HepG2 (cell line): Measurements from ENCODE around the gene P3H3. TPM values are rescaled to one million over a fixed set of nuclear protein-coding genes. Genes with fewer than 3 reads are reported as not detected.

ENCODE experiments used
- CREM ChIP-seq, 2 experiments: sonication (generic) in 1 of 2; formaldehyde crosslinking in 1 of 2; IDR thresholded peaks; 2 replicates each; pipeline versions ENCODE4 v1.4.0 to v1.6.1; 2016 to 2020; ENCODE audit warnings: antibody characterized with exemption in 1 of 2, mild to moderate bottlenecking in 1 of 2, missing genetic modification reagents in 1 of 2
- GATAD2A ChIP-seq: IDR thresholded peaks from 2 replicates; pipeline ENCODE4 v1.6.1; 2016
- HDAC6 ChIP-seq: fragments of 200-600 bp; sonication (generic); IDR thresholded peaks from 2 replicates; pipeline ENCODE4 v1.7.0; 2017; ENCODE audit warnings: mild to moderate bottlenecking, antibody characterized with exemption, low read length, low read depth
- HMGA1 ChIP-seq: sonication (generic); formaldehyde crosslinking; conservative IDR thresholded peaks from 2 replicates; pipeline ENCODE4 v1.4.0; 2020; ENCODE audit warnings: missing genetic modification reagents
- LBX2 ChIP-seq: sonication (generic); formaldehyde crosslinking; IDR thresholded peaks from 2 replicates; pipeline ENCODE4 v1.5.0; 2020; ENCODE audit warnings: missing genetic modification reagents, mild to moderate bottlenecking, borderline replicate concordance
- THYN1 ChIP-seq: sonication (generic); formaldehyde crosslinking; IDR thresholded peaks from 2 replicates; pipeline ENCODE4 v1.8.1; 2023; ENCODE audit warnings: low read depth, mild to moderate bottlenecking, moderate library complexity, missing genetic modification reagents, borderline replicate concordance
- TSC22D2 ChIP-seq: sonication (generic); formaldehyde crosslinking; IDR thresholded peaks from 2 replicates; pipeline ENCODE4 v1.5.1; 2020; ENCODE audit warnings: missing genetic modification reagents, mild to moderate bottlenecking, borderline replicate concordance
- ZFP82 ChIP-seq: sonication (generic); formaldehyde crosslinking; IDR thresholded peaks from 2 replicates; pipeline ENCODE4 v1.5.1; 2020; ENCODE audit warnings: mild to moderate bottlenecking, missing genetic modification reagents, borderline replicate concordance
- ZNF207 ChIP-seq: fragments of 450-650 bp; IDR thresholded peaks from 2 replicates; pipeline ENCODE4 v1.6.1; 2016; ENCODE audit warnings: antibody characterized with exemption, borderline replicate concordance
- ZNF484 ChIP-seq: sonication (generic); formaldehyde crosslinking; IDR thresholded peaks from 2 replicates; pipeline ENCODE4 v1.5.1; 2020; ENCODE audit warnings: mild to moderate bottlenecking, low read depth, missing genetic modification reagents, borderline replicate concordance
- ZNF564 ChIP-seq: sonication (generic); formaldehyde crosslinking; IDR thresholded peaks from 2 replicates; pipeline ENCODE4 v1.8.1; 2023; ENCODE audit warnings: mild to moderate bottlenecking, missing genetic modification reagents
- ZNF710 ChIP-seq: sonication (generic); formaldehyde crosslinking; IDR thresholded peaks from 2 replicates; pipeline ENCODE4 v1.5.0; 2020; ENCODE audit warnings: mild to moderate bottlenecking, missing genetic modification reagents, borderline replicate concordance
- polyA plus RNA-seq, 8 experiments: library from polyadenylated mRNA; depleted of rRNA in 3 of 8; stranded (reverse) in 7 of 8; unstranded in 1 of 8; fragments of >200 nt; fragmentation: Illumina TruSeq in 4 of 8; extraction: Trizol in 4 of 8; gene quantifications; 2 replicates each; pipeline versions ENCODE4 v1.2.1 to v1.2.3, GENCODE V29; 2011 to 2016; ENCODE audit warnings: low read depth in 4 of 8, missing spikeins in 1 of 8, mixed read lengths in 1 of 8; ENCODE audit not compliant: insufficient read depth in 1 of 8
- total RNA-seq, 5 experiments: library from RNA; depleted of rRNA; stranded (reverse); fragments of >200 nt; fragmentation: Illumina TruSeq; extraction: Trizol; gene quantifications; 2 replicates each; pipeline ENCODE4 v1.2.3, GENCODE V29; 2016; ENCODE audit warnings: low read depth in 1 of 5
- TF ChIP-seq, protein P1 (sequence below), 2 experiments: fragments of 450-650 bp in 1 of 2; sonication (generic) in 1 of 2; formaldehyde crosslinking in 1 of 2; IDR thresholded peaks; 2 replicates each; pipeline versions ENCODE4 v1.6.1 to v1.8.0; 2016 to 2022; ENCODE audit warnings: antibody characterized with exemption in 1 of 2, mild to moderate bottlenecking in 1 of 2, missing genetic modification reagents in 1 of 2
- TF ChIP-seq, protein P2 (sequence below): IDR thresholded peaks from 2 replicates; pipeline ENCODE4 v1.6.1; 2016; ENCODE audit warnings: missing genetic modification reagents, missing compliant biosample characterization

Gene P3H3
- total and polyA plus RNA-seq, 2 of the 13 experiments (the other 11 are each of a cell fraction or from before 2014, with no cell fraction given), result 20.1 to 20.5 TPM

- TF ChIP-seq CREM (IDR thresholded peaks at IDR 0.05) (no peak), CREM (CRISPR knock-in tag; IDR thresholded peaks at IDR 0.05) (no peak), ZNF207 (no peak), LBX2 (CRISPR knock-in tag) (no peak), THYN1 (CRISPR knock-in tag) (no peak), ZNF564 (CRISPR knock-in tag) (no peak), ZNF710 (CRISPR knock-in tag) (no peak), ZFP82 (CRISPR knock-in tag) (no peak), TSC22D2 (CRISPR knock-in tag) (0 out of 2 replicates have a peak, but pooled peaks have one; percentile 18), GATAD2A (peak; percentile 8), HDAC6 (no peak), ZNF484 (no peak), HMGA1 (no peak)
- TF ChIP-seq, protein P1, sequence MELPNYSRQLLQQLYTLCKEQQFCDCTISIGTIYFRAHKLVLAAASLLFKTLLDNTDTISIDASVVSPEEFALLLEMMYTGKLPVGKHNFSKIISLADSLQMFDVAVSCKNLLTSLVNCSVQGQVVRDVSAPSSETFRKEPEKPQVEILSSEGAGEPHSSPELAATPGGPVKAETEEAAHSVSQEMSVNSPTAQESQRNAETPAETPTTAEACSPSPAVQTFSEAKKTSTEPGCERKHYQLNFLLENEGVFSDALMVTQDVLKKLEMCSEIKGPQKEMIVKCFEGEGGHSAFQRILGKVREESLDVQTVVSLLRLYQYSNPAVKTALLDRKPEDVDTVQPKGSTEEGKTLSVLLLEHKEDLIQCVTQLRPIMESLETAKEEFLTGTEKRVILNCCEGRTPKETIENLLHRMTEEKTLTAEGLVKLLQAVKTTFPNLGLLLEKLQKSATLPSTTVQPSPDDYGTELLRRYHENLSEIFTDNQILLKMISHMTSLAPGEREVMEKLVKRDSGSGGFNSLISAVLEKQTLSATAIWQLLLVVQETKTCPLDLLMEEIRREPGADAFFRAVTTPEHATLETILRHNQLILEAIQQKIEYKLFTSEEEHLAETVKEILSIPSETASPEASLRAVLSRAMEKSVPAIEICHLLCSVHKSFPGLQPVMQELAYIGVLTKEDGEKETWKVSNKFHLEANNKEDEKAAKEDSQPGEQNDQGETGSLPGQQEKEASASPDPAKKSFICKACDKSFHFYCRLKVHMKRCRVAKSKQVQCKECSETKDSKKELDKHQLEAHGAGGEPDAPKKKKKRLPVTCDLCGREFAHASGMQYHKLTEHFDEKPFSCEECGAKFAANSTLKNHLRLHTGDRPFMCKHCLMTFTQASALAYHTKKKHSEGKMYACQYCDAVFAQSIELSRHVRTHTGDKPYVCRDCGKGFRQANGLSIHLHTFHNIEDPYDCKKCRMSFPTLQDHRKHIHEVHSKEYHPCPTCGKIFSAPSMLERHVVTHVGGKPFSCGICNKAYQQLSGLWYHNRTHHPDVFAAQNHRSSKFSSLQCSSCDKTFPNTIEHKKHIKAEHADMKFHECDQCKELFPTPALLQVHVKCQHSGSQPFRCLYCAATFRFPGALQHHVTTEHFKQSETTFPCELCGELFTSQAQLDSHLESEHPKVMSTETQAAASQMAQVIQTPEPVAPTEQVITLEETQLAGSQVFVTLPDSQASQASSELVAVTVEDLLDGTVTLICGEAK (IDR thresholded peaks at IDR 0.05), result no peak
- TF ChIP-seq, protein P1 (CRISPR knock-in tag; IDR thresholded peaks at IDR 0.05), result no peak; the same call in 1 of the 2 replicates
- TF ChIP-seq, protein P2, sequence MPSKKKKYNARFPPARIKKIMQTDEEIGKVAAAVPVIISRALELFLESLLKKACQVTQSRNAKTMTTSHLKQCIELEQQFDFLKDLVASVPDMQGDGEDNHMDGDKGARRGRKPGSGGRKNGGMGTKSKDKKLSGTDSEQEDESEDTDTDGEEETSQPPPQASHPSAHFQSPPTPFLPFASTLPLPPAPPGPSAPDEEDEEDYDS (CRISPR knock-in tag), result no peak
These were observed 38.8 kb downstream of the P3H3 start (continued) for GRCh38 chr12:6866920-6867412.
